NB4 (cell line): ENCODE results near the gene ASCL2.

Source experiments
- POLR2A ChIP-seq: IDR thresholded peaks from 2 replicates; pipeline ENCODE4 v1.6.1; 2011; ENCODE audit warnings: mild to moderate bottlenecking; ENCODE audit not compliant: insufficient read length; ENCODE audit errors: extremely low read depth
- TF ChIP-seq, protein P1 (sequence below): IDR thresholded peaks from one replicate; pipeline ENCODE4 v1.5.1; 2012; ENCODE audit warnings: low read depth, low read length

DNA sequence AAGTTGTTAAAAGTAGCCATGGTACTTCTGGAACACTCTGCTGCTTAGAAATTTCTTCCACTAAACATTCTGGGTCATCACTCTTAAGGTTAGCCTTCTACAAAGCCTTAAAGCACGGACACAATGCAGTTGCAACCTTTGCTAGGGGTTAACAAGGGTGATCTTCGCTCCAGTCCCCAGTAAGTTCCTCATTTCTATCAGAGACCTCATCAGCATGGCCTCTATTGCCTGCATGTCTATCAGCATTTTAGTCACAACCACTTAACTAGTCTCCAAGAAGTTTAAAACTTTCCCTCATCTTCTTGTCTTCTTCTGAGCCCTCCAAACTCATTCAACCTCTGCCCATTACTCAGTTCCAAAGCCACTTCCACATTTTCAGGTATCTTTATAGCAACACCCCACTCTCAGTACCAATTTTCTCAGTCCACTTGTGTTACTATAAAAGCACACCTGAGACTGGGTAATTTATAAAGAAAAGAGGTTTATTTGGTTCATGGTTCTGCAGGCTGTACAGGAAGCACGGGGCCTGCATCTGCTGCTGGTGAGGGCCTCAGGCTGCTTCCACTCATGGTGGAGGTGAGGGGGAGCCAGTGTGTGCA is 50.1 kb downstream of the ASCL2 start:
- TF ChIP-seq POLR2A, result no peak
- TF ChIP-seq, protein P1, sequence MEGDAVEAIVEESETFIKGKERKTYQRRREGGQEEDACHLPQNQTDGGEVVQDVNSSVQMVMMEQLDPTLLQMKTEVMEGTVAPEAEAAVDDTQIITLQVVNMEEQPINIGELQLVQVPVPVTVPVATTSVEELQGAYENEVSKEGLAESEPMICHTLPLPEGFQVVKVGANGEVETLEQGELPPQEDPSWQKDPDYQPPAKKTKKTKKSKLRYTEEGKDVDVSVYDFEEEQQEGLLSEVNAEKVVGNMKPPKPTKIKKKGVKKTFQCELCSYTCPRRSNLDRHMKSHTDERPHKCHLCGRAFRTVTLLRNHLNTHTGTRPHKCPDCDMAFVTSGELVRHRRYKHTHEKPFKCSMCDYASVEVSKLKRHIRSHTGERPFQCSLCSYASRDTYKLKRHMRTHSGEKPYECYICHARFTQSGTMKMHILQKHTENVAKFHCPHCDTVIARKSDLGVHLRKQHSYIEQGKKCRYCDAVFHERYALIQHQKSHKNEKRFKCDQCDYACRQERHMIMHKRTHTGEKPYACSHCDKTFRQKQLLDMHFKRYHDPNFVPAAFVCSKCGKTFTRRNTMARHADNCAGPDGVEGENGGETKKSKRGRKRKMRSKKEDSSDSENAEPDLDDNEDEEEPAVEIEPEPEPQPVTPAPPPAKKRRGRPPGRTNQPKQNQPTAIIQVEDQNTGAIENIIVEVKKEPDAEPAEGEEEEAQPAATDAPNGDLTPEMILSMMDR, result no peak
